ENCODE data around the gene MEIOC. TPM values are rescaled to one million over a fixed set of nuclear protein-coding genes. Genes with fewer than 3 reads are reported as not detected.

MEIOC gene
- 0.14 and 0.29 TPM in 2 replicates for polyA plus RNA-seq (2013)

DNA sequence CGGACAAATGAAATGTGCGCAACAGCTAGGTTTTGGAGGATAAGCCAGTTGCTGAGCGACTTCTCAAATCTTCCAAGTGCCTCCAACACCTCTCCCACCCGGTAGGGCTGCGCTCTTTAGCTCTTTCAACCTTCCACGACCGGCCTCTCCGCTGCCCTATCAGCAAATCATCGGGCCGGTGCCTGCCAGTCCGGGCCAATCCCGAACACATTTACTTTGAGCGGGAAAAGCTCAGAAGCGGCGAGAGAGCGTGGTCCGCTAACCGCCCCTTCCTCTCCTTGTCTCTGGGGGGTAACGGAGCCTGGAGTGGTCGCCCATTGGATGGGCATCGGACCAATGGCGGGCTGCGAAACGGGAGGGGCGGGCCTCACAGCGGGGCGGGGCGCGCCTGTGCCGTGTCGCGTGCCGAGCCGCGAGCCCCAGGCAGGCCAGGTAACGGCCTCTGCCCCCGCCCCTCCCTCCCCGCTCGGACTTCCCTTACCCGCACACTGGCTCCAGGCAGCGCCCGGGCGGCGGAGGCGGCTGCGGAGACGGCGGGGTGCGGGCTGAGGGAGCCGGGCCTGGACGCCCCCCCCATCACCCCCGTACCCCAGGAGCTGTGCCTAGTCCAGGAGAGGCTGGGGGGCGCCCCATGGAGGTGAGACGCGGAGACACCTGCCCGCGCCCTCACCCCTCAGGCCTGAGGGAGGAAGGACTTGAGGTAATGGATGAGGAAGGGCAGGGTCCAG is at the start of gene MEIOC:
Gene MEIOC (plus strand): TSS at position 486 of the 728 bp plus-strand sequence. CDS start 146 bp downstream, at position 632.
- H3K9ac ChIP-seq (ENCODE audit: low read length), result no peak within 1 kb of the TSS
- H2AFZ ChIP-seq (ENCODE audit: insufficient read depth, low read length, poor library complexity), result peak within 1 kb of the TSS; percentile 23
- H2BK12ac ChIP-seq (ENCODE audit: low read length), result no peak within 1 kb of the TSS
- H2BK120ac ChIP-seq (ENCODE audit: insufficient read depth, low read length, poor library complexity), result no peak within 1 kb of the TSS
- H3K9me3 ChIP-seq (ENCODE audit: insufficient read depth, low read depth, low read length), result peaks cover 14% of the 10 kb centered on the region
- no peak within 1 kb of the TSS for H4K91ac ChIP-seq (ENCODE audit: low read depth, low read length)
- no peaks in the 10 kb centered on the region for H3K79me2 ChIP-seq (ENCODE audit: control insufficient read depth, insufficient read depth, low read length, poor library complexity)
- H3K14ac ChIP-seq (ENCODE audit: low read length), result no peak within 1 kb of the TSS
- H4K12ac ChIP-seq (ENCODE audit: low read depth, low read length), result no peak within 1 kb of the TSS
- no peak within 1 kb of the TSS for H3K27ac ChIP-seq (ENCODE audit: low read depth, low read length)
- H3K27me3 ChIP-seq (ENCODE audit: insufficient read depth, low read length), result peaks cover 17% of the 10 kb centered on the region
- no peak within 1 kb of the TSS for H2BK5ac ChIP-seq (ENCODE audit: low read depth, low read length, poor library complexity)
- H3K4ac ChIP-seq (ENCODE audit: low read depth, low read length), result no peak within 1 kb of the TSS
- no peak within 1 kb of the TSS for H2AK5ac ChIP-seq (ENCODE audit: low read length)
- H3K36me3 ChIP-seq (ENCODE audit: control insufficient read depth in 1 of 2, insufficient read depth in 2 of 2, low read length in 2 of 2), result no peaks in the 10 kb centered on the region
- H3K79me1 ChIP-seq (ENCODE audit: low read length), result no peaks in the 10 kb centered on the region
- H3K23ac ChIP-seq (ENCODE audit: low read length), result no peak within 1 kb of the TSS
- H3K18ac ChIP-seq (ENCODE audit: low read length), result no peak within 1 kb of the TSS
- no CpG with 5 or more reads among the region's 57 CpGs for WGBS (ENCODE audit: extremely low coverage, insufficient coverage, insufficient read length)
- DNase-seq, result peak; percentile 48 to 71
- peak within 1 kb of the TSS; percentile 37 for H3K4me3 ChIP-seq (ENCODE audit: low read depth, low read length)
- H3K4me2 ChIP-seq (ENCODE audit: low read length), result peak within 1 kb of the TSS; percentile 48
- no peak within 1 kb of the TSS for H4K8ac ChIP-seq (ENCODE audit: low read depth, low read length)
- H3K4me1 ChIP-seq (ENCODE audit: control insufficient read depth in 1 of 2, insufficient read depth in 2 of 2, low read length in 2 of 2), result peaks cover 7% of the 10 kb centered on the region in 2 experiments

DNA sequence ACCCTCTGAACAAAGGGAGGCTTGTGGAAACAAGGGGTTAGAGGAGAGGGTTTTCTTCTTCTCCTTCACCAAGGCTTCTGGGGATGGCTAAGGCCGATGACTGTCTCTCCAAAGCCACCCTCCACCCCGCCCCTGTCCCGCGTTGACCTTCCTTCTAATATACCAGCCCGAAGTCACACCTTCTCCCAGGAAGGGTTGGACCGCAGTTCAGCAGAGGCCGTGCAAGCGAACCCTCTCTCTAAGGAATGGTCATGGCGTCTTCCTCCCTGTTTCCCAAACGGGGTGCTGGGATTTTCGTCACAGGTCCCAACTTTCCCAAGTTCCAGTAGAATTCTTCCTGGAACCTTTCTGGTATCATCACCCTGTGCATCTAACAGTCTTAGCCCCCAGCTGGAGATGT is 49.6 kb upstream of the MEIOC start:
- Histone ChIP-seq H2AK5ac (ENCODE audit: low read length) (peak overlapping the region; percentile 7), H3K9ac (ENCODE audit: low read length) (no peak overlapping the region), H3K79me2 (ENCODE audit: control insufficient read depth, insufficient read depth, low read length, poor library complexity) (peaks cover 4% of the 10 kb centered on the region), H3K9me3 (ENCODE audit: insufficient read depth, low read depth, low read length) (peaks cover 3% of the 10 kb centered on the region), H2AFZ (ENCODE audit: insufficient read depth, low read length, poor library complexity) (no peak overlapping the region), H3K23ac (ENCODE audit: low read length) (no peak overlapping the region), H2BK120ac (ENCODE audit: insufficient read depth, low read length, poor library complexity) (peak overlapping the region; percentile 10), H3K36me3 (ENCODE audit: control insufficient read depth in 1 of 2, insufficient read depth in 2 of 2, low read length in 2 of 2) (no peaks in the 10 kb centered on the region), H3K14ac (ENCODE audit: low read length) (no peak overlapping the region), H3K27me3 (ENCODE audit: insufficient read depth, low read length) (no peaks in the 10 kb centered on the region), H3K4me2 (ENCODE audit: low read length) (no peak overlapping the region), H4K12ac (ENCODE audit: low read depth, low read length) (no peak overlapping the region), H3K27ac (ENCODE audit: low read depth, low read length) (no peak overlapping the region), H2BK12ac (ENCODE audit: low read length) (peak overlapping the region; percentile 62), H2BK5ac (ENCODE audit: low read depth, low read length, poor library complexity) (no peak overlapping the region), H3K79me1 (ENCODE audit: low read length) (peaks cover 43% of the 10 kb centered on the region), H4K8ac (ENCODE audit: low read depth, low read length) (no peak overlapping the region), H3K4me1 (ENCODE audit: control insufficient read depth in 1 of 2, insufficient read depth in 2 of 2, low read length in 2 of 2) (peaks cover 31 to 44% of the 10 kb centered on the region in 2 experiments), H3K4me3 (ENCODE audit: low read depth, low read length) (no peak overlapping the region), H3K18ac (ENCODE audit: low read length) (no peak overlapping the region), H4K91ac (ENCODE audit: low read depth, low read length) (peak overlapping the region; percentile 45), H3K4ac (ENCODE audit: low read depth, low read length) (no peak overlapping the region)
- DNase-seq, result no peak
- WGBS (ENCODE audit: extremely low coverage, insufficient coverage, insufficient read length), result no CpG with 5 or more reads among the region's 11 CpGs

GRCh38 chr17:44607836-44608690 is 48.2 kb upstream of the MEIOC start:
- peak overlapping the region; percentile 83 for H3K14ac ChIP-seq (ENCODE audit: low read length)
- peaks cover 24 to 34% of the 10 kb centered on the region in 2 experiments for H3K4me1 ChIP-seq (ENCODE audit: control insufficient read depth in 1 of 2, insufficient read depth in 2 of 2, low read length in 2 of 2)
- H3K27ac ChIP-seq (ENCODE audit: low read depth, low read length), result peak overlapping the region; percentile 45
- no peak overlapping the region for H3K4me2 ChIP-seq (ENCODE audit: low read length)
- peak overlapping the region; percentile 86 for H4K91ac ChIP-seq (ENCODE audit: low read depth, low read length)
- H4K8ac ChIP-seq (ENCODE audit: low read depth, low read length), result peak overlapping the region; percentile 3
- H2AFZ ChIP-seq (ENCODE audit: insufficient read depth, low read length, poor library complexity), result peak overlapping the region; percentile 18
- peak overlapping the region; percentile 50 for H2BK120ac ChIP-seq (ENCODE audit: insufficient read depth, low read length, poor library complexity)
- peak overlapping the region; percentile 38 for H3K18ac ChIP-seq (ENCODE audit: low read length)
- H3K9ac ChIP-seq (ENCODE audit: low read length), result no peak overlapping the region
- H3K36me3 ChIP-seq (ENCODE audit: control insufficient read depth in 1 of 2, insufficient read depth in 2 of 2, low read length in 2 of 2), result no peaks in the 10 kb centered on the region
- DNase-seq, result no peak
- H4K12ac ChIP-seq (ENCODE audit: low read depth, low read length), result no peak overlapping the region
- H3K23ac ChIP-seq (ENCODE audit: low read length), result no peak overlapping the region
- H2AK5ac ChIP-seq (ENCODE audit: low read length), result peak overlapping the region; percentile 99
- peaks cover 3% of the 10 kb centered on the region for H3K9me3 ChIP-seq (ENCODE audit: insufficient read depth, low read depth, low read length)
- H3K4ac ChIP-seq (ENCODE audit: low read depth, low read length), result peak overlapping the region; percentile 49
- no CpG with 5 or more reads among the region's 10 CpGs for WGBS (ENCODE audit: extremely low coverage, insufficient coverage, insufficient read length)
- peaks cover 4% of the 10 kb centered on the region for H3K79me2 ChIP-seq (ENCODE audit: control insufficient read depth, insufficient read depth, low read length, poor library complexity)
- H2BK12ac ChIP-seq (ENCODE audit: low read length), result peak overlapping the region; percentile 84
- no peaks in the 10 kb centered on the region for H3K27me3 ChIP-seq (ENCODE audit: insufficient read depth, low read length)
- H3K79me1 ChIP-seq (ENCODE audit: low read length), result peaks cover 37% of the 10 kb centered on the region
- peak overlapping the region; percentile 2 for H2BK5ac ChIP-seq (ENCODE audit: low read depth, low read length, poor library complexity)
- no peak overlapping the region for H3K4me3 ChIP-seq (ENCODE audit: low read depth, low read length)

- Histone ChIP-seq H3K4me3 (ENCODE audit: low read depth, low read length) (no peak overlapping the region), H2AK5ac (ENCODE audit: low read length) (peak overlapping the region; percentile 86), H4K12ac (ENCODE audit: low read depth, low read length) (no peak overlapping the region), H3K18ac (ENCODE audit: low read length) (peak overlapping the region; percentile 48), H3K79me2 (ENCODE audit: control insufficient read depth, insufficient read depth, low read length, poor library complexity) (peaks cover 4% of the 10 kb centered on the region), H2BK12ac (ENCODE audit: low read length) (peak overlapping the region; percentile 88), H3K79me1 (ENCODE audit: low read length) (peaks cover 37% of the 10 kb centered on the region), H3K23ac (ENCODE audit: low read length) (peak overlapping the region; percentile 50), H3K27me3 (ENCODE audit: insufficient read depth, low read length) (no peaks in the 10 kb centered on the region), H2BK5ac (ENCODE audit: low read depth, low read length, poor library complexity) (peak overlapping the region; percentile 78), H4K8ac (ENCODE audit: low read depth, low read length) (peak overlapping the region; percentile 40), H2BK120ac (ENCODE audit: insufficient read depth, low read length, poor library complexity) (peak overlapping the region; percentile 77), H3K14ac (ENCODE audit: low read length) (peak overlapping the region; percentile 68), H2AFZ (ENCODE audit: insufficient read depth, low read length, poor library complexity) (peak overlapping the region; percentile 14), H3K9ac (ENCODE audit: low read length) (no peak overlapping the region), H3K4ac (ENCODE audit: low read depth, low read length) (peak overlapping the region; percentile 37), H3K36me3 (ENCODE audit: control insufficient read depth in 1 of 2, insufficient read depth in 2 of 2, low read length in 2 of 2) (no peaks in the 10 kb centered on the region), H4K91ac (ENCODE audit: low read depth, low read length) (peak overlapping the region; percentile 86), H3K4me1 (ENCODE audit: control insufficient read depth in 1 of 2, insufficient read depth in 2 of 2, low read length in 2 of 2) (peaks cover 24 to 34% of the 10 kb centered on the region in 2 experiments), H3K9me3 (ENCODE audit: insufficient read depth, low read depth, low read length) (peaks cover 3% of the 10 kb centered on the region), H3K27ac (ENCODE audit: low read depth, low read length) (peak overlapping the region; percentile 45), H3K4me2 (ENCODE audit: low read length) (no peak overlapping the region)
- no CpG with 5 or more reads among the region's 6 CpGs for WGBS (ENCODE audit: extremely low coverage, insufficient coverage, insufficient read length)
- DNase-seq, result peak in 1 of 2 donors; percentile 62
Measured at GRCh38 chr17:44608727-44609435, 47.4 kb upstream of the MEIOC start.

All from trophoblast cell (in vitro differentiated cells and primary cell).